ENCODE data around the gene ANKRD2.
"Not testable (repeated sequence)": the region's sequence is repeated elsewhere in the genome, so short reads cannot be mapped to it uniquely, and the experiment has no call there.

The ANKRD2 gene

DNA sequence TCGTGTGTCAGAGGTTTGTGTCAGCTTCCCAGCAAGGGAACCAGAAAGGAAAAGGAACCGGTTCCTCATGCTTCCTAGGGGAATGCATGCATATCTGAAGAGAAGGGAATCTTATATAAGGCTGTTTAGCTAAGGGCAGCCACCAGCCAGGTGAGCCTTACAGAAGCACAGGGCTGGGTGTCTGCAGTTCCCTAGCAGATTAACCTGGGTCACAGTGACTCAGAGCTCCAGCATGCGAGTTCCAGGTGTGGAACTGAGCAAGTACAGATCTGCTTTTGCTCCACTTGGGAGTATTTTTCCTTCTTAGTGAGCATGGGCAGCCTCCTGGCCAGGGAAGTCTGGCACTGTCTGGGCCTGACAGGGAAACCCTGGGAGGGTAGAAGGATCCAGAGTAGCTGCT lies 957 bp upstream of the ANKRD2 start:
- DNase-seq (ENCODE audit: low read depth) = no peak

DNA sequence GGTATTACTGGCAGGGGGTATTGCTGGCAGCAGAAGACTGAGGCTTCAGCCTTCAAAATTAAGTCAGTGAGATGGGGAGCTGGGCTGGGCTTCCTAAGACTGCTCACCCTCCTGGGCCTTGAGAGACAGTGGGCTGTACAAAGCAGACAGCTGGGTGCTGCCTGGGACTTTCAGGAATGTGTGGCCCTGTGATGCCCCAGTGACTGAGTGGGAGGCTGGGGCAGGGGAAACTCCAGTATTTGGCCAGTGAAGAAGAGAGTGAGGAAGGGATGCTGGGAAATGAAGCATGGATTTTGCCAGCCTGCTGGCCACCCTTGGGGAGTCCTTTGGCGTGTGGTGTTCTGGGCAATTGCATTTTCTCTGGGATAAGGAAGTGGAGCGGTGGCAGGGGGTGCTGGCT lies 442 bp downstream of the ANKRD2 start:
- DNase-seq (ENCODE audit: low read depth) = no peak

DNA sequence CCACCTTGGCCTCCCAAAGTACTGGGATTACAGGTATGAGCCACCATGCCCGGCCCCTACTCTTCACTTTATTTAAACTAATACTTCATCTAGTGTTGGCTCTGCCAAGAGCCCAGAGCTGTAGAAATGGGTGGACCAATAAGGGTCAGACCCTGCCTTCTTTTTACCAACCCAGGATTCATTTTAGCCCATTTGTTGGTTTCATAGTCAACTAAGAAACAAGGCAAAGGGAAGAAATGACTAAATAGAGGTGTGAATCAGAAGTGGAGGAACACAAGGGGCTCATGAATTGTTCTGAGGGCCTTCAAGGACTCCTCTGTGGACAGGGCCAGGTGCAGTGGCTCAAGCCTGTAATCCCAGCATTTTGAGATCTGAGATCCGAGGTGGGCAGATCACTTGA lies 1.1 kb downstream of the ANKRD2 start:
- DNase-seq (ENCODE audit: low read depth) = no peak

DNA sequence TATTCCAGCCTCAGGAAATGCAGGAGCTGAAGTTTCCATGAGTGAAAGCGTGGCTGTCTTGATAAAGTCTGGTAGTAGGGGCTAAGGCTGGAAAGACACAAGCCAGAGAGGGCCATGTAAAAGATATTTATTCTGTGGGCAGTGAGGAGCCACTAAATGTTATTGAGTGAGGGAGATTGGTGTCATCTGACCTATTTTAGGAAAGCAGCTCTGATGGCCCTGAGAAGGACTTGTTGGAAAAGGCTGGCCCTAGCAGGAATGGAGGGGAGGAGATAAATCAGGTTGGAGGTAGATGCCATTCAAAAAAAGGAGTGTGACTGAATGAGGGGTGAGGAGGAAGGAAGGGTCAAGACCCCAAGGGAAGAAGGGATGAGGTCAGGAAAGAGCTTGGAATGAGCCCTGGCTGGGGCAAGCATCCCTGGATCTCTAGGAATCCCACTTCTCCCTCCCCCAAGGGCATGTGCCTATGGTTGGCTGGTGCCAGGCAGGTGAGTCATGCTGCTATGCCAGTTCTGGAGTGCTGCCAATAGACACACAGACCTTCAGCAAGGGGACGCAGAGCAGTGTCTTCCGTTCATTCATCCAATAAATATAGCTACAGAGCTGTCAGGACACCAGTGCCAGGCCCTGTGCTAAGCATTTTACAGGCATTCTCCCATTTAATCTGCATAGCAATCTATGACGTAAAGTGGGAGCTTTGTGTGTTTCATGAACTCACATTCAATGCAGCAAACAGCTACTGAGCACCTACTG lies 2.0 kb downstream of the ANKRD2 start:
- no peak for DNase-seq (ENCODE audit: low read depth)

DNA sequence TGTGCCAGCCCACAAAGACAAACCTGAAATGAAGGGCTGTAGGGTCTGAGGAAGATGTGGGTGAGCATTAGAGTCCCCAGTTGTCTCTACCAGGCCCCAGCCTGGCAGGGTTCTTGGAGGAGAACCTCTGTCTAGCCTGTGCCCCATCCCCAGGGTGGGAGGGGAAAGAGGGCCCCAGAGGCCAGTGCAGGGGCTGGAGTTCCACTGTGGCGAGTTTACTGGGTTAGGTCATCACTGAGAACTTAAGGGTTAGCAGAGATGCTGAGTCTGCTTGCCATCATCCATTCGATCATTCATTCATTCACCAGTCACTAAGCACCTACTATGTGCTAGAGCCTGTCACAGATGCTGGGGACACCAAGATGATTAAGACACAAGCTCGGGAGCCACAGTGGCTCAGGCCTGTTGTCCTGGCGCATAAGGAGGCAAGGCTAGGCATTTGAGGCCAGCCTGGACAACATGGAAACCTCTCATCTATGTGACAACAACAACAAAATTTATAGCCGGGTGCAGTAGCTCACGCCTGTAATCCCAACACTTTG lies 2.6 kb downstream of the ANKRD2 start:
- DNase-seq (ENCODE audit: low read depth) = no peak

DNA sequence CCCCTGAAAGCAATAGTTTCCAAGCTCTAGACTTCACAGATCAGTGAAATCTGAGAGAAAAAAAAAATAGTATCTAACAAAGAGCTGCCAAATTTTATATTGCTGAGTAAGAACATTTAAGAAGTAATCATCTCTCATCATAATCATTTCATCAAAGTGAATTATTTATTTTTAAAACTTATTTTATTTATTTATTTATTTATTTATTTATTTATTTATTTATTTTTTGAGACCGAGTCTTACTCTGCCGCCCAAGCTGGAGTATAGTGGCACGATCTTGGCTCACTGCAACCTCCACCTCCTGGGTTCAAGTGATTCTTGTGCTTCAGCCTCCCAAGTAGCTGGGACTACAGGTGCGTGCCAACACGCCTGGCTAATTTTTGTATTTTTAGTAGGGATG lies 3.9 kb downstream of the ANKRD2 start:
- DNase-seq (ENCODE audit: low read depth) = not testable (repeated sequence)

DNA sequence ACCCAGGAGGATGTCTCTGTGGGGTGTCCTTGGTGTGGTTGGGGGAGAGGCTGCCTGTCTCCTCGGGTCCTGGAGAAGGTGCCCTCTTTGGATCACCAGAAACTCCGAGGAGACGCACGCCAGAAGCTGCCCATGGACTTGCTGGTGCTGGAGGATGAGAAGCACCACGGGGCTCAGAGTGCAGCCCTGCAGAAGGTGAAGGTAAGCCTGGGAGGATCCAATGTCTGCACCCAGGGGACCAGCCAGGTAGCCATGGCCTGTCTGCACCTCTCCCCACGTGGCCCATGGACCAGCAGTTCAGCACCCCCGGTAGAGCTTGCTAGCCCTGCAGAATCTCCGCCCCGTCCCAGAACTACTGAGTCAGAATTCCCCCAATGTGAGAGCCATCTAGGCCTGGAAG lies 5.1 kb downstream of the ANKRD2 start:
- DNase-seq (ENCODE audit: low read depth) = no peak

DNA sequence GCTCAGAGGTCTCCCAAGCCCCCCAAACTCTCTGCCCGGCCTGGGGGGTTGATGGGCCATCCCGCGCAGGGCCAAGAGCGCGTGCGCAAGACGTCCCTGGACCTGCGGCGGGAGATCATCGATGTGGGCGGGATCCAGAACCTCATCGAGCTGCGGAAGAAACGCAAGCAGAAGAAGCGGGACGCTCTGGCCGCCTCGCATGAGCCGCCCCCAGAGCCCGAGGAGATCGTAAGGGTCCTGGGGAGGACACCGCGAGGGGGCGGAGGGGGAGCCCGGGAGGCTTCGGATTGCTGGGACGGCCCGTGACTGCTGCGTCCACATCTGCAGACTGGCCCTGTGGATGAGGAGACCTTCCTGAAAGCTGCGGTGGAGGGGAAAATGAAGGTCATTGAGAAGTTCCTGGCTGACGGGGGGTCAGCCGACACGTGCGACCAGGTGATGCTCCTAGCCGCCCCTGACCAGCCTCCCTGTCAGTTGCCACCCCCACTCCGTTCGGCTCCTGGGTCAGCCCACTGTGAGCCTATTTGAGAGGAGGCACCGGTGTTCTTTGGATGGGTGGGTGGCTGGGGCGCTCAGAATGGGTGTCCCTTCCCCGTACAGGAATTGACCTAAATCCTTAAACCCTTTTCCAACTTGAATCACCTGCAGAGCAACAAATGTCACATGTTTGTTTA lies 5.7 kb downstream of the ANKRD2 start:
- DNase-seq (ENCODE audit: low read depth) = no peak

DNA sequence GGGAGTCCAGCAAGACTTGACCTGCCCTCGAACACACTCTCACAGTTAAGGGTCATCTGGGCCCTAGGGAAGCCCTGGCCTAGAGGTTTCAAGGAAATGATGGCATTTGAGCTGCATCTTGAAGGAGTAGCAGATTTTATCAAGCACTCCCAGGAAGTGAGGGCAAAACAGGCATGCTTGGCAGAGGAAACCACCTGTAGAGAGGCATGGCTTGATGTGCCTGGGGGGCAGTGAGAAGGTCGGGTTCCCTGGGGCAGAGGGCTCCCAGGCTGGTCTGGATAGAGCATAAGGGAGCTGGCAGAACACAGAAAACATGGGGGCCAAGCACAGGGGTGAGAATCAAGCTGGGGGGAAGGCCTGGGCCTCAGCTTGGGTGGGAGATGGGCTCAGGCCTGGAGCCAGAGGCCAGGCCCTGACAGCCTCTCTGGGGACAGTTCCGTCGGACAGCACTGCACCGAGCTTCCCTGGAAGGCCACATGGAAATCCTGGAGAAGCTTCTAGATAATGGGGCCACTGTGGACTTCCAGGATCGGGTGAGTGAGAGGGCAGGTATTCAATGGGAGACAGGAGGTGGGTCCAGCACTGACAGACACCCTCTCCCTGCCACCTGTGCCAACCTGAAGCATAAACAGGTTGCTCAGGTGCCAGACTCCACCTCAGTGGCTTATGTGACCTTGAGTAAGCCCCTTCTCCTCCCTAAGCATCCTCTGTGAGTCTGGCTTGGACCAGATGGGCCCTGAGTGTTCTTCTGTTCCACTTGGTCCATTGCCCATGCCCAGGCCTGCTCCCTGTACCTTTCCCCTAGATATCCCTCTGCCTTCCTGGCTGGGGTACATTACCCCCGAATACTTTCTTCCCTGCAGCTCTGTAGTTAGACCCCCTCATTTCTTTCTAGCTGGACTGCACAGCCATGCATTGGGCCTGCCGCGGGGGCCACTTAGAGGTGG lies 8.1 kb downstream of the ANKRD2 start:
- no peak for DNase-seq (ENCODE audit: low read depth)

DNA sequence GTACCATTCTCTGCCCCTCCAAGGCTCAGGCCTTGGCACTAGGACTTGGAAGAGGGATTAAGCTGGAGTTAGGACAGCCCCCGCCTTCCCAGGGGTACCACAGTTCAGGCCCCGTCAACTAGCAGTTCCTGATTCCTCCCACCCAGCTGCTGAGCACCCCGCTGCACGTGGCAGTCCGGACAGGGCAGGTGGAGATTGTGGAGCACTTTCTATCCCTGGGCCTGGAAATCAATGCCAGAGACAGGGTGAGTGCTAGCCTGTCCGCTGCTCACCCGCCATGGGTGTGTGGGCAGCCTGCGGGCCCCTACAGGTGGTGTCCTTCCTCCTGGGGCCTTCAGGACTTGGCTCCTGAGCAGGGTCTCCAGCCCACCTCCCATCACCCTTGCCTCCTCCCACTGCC lies 9.6 kb downstream of the ANKRD2 start:
- DNase-seq (ENCODE audit: low read depth) = no peak

DNA sequence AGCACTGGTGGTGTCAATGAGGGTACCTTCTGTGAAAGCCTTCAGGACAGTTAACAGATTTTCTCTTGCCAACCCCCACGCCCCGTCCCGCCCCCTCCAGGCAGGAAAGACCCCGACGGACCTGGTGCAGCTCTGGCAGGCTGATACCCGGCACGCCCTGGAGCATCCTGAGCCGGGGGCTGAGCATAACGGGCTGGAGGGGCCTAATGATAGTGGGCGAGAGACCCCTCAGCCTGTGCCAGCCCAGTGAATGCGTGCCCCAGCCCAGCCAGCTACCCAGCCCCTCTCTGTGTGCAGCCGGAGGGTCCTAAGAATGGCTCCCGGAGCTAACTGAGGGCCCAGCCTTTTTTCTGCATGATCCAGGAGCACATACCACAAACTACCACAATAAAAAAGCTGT lies 10.9 kb downstream of the ANKRD2 start:
- DNase-seq (ENCODE audit: low read depth) = no peak

DNA sequence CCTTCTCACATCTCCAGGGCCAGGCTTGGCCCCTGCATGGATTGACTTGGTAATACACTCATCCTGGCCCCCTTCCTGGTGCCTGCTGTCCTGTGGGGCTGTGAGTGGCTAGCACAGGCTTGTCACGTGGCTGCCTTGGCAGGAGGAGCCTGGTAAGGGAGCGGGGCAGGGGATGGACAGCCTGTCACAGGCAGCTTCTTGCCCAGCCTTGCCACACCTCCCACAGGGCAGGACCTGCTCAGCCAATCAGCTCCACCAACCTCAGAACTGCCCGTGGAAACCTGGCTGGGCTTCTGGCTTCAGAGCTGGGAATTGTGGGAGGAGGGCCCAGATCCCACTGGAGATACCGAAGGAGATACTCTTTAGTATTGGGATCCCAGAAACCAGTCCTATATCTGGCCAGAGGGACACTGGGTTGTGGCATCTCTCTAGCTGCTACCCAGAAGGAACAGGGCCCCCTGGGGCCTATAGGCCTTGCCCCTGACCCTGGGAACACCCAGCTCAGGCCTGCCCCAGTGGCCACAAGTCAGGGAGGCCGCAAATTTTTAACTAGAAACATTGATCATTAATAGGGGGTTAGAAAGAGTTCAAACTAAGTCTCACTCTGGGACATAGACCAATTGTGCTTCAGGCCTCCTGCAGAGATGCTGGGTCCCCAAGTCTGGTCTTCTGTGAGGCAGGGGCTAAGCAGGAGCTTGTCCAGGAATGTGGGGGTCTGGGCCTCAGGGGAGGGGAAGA lies 11.7 kb downstream of the ANKRD2 start, which contains the start of gene HOGA1:
TSS of gene HOGA1 (plus strand) at position 330 of the 738 bp plus-strand sequence. CDS start at position 645, 315 bp downstream.
- DNase-seq (ENCODE audit: low read depth) = no peak

DNA sequence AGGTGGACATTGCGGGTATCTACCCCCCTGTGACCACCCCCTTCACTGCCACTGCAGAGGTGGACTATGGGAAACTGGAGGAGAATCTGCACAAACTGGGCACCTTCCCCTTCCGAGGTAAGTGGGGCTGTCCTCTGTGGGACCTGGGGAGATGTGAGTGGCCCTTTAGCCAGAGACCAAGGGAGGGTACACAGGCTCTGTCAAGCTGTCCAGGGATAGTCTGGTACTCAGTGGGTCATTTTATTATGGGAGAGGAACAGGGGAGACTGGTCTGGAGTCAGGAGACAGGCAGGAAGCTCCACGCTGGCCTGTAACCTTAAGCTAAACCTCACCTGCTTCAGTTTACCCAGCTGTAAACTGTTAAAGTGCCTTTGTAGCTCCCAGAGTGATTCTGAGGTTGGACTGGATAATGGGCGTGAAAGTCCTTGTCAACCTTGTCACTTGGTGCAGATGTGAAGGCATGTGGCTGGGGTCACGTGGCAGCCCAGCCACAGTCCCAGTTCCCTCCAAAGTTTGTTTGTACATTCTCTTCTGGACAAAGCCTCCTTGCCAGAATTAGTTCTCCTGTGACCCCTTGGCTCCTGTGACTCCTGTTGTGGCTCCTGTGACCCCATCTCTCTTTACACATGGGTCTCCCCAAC lies 12.3 kb downstream of the ANKRD2 start:
- DNase-seq (ENCODE audit: low read depth) = no peak

DNA sequence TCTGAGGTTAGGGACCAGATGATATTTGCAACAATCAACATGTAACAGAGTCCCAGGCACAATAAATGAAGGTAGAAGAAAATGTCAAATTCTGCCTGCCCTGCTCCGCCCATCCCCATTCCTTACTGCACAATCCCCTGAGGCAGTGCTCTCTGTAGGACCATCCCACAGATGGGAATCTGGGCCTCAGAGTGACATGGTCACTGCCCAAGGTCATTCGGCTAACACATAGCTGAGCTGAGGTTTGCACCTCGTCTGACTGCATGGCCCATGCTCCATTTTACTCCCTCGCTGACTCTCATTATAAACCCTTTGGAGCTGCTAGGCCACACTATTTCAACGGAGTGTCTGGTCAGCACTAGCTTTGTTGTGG lies 12.8 kb downstream of the ANKRD2 start:
- no peak for DNase-seq (ENCODE audit: low read depth)

DNA sequence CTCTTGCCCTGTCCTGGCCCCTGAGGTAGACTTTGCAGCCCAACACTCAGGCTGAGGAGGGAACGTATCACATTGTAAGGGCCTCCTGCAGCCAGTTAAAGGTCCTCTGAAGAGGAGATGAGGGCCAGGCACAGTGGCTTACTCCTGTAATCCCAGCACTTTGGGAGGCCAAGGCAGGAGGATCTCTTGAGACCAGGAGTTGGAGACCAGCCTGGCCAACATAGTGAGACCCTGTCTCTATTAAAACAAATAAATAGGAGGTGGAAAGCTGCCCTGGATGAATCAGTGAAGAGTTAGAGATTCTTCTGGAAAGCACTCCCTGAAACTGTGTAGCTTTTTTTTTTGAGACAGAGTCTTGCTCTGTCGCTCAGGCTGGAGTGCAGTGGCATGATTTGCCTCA lies 14.6 kb downstream of the ANKRD2 start:
- no peak for DNase-seq (ENCODE audit: low read depth)

DNA sequence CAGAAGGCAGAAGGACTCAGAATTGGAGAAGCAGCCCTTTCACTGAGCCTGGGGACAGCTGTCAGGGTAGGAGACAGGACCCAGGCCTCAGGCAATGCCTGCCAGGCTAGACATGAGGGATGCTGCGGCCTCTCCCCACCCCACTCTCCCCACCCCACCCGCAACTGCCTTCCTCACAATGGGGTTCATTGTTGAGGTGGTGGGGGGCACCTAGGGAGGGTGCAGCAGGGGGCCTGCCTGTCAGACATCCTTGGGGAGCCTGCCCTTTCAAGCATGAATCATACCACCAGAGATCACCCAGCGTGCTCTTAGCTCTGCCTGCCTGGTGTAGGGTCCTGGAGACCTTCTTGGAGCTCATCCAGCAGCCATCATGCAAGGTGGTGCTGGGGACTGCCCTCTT lies 16.9 kb downstream of the ANKRD2 start, which contains the start of gene C10orf62:
TSS of gene C10orf62 (plus strand) at position 243 of the 400 bp plus-strand sequence. CDS start 177 bp downstream, outside the sequence.
- no peak for DNase-seq (ENCODE audit: low read depth)

DNA sequence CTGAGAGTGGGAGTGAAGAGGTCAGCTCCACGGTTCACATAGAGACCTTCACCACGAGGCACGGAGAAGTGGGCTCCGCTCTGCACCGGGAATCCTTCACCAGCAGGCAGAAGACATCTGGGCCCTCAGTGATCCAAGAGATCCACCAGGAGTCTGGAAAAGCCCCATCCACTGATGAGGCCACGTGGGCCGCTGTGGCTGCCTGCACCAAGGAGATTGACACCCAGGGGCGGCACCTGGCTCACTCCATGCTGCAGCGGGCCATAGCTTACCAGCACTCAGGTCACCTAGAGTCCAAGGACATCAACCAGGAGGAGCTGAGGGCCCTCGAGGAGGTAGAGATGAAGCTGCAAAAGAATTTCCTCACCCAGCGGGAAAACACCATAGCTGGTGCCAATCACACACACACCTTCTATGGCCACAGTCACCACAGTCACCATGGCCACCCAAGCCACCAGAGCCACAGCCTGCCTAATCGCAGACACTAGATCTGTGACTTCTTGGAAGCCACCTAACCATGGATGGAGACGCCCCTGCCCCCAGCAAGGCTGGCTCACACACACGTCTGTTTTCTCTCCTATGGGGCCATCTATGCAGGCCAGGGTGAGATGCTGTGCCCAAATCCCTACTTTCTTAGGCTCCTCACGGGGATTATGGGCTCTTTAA lies 17.6 kb downstream of the ANKRD2 start:
- no peak for DNase-seq (ENCODE audit: low read depth)

DNA sequence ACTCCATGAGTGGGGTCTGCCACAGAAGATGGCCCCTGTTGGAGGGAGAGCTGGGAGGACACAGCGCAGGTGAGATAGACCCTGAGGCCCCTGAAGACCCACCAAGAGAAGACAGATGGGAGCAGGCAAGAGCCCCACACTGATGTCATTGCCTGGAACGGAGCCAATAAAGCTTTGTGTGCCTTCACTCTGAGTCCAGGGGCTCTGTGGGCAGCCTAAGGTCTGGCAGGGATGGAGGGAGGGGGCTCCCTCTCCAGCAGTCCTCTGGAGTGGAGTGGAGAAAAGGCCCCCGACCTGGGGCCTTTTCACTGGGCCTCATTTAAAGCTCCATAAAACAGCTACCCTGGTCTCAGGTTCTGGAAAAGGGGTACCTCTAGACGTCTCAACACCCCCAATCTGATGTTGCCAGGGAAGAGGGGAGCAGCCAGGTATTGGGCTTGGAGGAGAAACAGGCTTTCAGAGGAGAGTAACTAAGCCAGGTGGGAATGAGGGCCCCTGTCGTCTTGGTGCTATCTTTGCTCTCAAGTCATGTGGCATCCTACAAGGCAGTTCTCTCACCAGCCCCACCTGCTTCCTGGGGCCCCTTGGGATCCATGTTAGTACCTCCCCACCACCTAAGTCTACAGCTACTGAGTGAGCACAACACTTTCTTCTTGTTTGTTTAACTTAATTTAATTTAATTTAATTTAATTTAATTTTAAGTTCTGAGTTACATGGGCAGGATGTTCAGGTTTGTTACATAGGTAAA lies 18.3 kb downstream of the ANKRD2 start:
- DNase-seq (ENCODE audit: low read depth) = no peak

DNA sequence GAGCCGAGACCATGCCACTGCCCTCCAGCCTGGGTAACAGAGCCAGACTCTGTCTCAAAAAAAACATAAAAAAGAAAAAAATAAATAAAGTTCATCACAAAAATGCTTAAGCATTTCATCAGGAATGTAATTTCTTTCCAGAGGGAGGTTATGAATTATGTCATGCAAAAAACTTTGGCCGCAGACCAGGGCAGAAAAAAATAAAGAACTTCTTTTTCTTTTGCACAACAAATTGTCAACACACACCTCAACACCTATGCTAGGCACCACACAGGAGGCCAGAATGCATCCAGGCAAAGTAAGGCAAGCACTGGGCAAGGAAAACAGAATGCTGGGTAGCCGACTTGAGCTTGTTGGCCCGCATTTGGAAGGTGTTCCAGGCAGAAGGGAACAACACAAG lies 20.8 kb downstream of the ANKRD2 start:
- no peak for DNase-seq (ENCODE audit: low read depth)
